ENCODE results near the gene MX2.

DNA sequence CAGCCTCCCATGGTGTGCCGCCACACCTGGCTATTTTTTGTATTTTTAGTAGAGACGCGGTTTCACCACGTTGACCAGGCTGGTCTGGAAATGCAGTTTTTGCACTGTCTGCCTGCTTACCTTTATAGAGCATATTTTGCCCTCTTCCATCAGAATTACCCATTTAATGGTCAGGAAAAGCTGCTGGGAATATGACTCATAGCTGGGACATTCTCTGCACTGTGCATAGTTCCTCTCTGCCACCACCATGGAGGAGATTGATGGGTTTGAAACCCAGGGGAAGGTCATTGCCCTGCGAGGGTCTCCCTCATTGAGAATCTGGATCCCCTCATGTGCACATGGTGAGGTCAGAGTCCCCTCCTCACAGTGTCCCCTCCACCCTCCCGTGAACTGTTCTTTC lies 96.3 kb downstream of the MX2 start:
- TF ChIP-seq POLR2AphosphoS5 (IDR thresholded peaks at IDR 0.05; ENCODE audit: low read depth) (no peak), EZH2phosphoT487 (IDR thresholded peaks at IDR 0.05; ENCODE audit: unreplicated experiment) (no peak), JUNB (IDR thresholded peaks at IDR 0.05; ENCODE audit: unreplicated experiment) (no peak), EZH2 (IDR thresholded peaks at IDR 0.05; ENCODE audit: low read depth, unreplicated experiment) (no peak), CREB1 (CRISPR knock-in tag; IDR thresholded peaks at IDR 0.05; ENCODE audit: low read depth) (no peak), ZNF114 (CRISPR knock-in tag; IDR thresholded peaks at IDR 0.05) (no peak), NANOG (IDR thresholded peaks at IDR 0.05; ENCODE audit: borderline replicate concordance) (no peak)
- TF ChIP-seq, protein P1, sequence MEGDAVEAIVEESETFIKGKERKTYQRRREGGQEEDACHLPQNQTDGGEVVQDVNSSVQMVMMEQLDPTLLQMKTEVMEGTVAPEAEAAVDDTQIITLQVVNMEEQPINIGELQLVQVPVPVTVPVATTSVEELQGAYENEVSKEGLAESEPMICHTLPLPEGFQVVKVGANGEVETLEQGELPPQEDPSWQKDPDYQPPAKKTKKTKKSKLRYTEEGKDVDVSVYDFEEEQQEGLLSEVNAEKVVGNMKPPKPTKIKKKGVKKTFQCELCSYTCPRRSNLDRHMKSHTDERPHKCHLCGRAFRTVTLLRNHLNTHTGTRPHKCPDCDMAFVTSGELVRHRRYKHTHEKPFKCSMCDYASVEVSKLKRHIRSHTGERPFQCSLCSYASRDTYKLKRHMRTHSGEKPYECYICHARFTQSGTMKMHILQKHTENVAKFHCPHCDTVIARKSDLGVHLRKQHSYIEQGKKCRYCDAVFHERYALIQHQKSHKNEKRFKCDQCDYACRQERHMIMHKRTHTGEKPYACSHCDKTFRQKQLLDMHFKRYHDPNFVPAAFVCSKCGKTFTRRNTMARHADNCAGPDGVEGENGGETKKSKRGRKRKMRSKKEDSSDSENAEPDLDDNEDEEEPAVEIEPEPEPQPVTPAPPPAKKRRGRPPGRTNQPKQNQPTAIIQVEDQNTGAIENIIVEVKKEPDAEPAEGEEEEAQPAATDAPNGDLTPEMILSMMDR (conservative IDR thresholded peaks at IDR 0.05; ENCODE audit: low read depth in 2 of 2), result no peak
- TF ChIP-seq, protein P2, sequence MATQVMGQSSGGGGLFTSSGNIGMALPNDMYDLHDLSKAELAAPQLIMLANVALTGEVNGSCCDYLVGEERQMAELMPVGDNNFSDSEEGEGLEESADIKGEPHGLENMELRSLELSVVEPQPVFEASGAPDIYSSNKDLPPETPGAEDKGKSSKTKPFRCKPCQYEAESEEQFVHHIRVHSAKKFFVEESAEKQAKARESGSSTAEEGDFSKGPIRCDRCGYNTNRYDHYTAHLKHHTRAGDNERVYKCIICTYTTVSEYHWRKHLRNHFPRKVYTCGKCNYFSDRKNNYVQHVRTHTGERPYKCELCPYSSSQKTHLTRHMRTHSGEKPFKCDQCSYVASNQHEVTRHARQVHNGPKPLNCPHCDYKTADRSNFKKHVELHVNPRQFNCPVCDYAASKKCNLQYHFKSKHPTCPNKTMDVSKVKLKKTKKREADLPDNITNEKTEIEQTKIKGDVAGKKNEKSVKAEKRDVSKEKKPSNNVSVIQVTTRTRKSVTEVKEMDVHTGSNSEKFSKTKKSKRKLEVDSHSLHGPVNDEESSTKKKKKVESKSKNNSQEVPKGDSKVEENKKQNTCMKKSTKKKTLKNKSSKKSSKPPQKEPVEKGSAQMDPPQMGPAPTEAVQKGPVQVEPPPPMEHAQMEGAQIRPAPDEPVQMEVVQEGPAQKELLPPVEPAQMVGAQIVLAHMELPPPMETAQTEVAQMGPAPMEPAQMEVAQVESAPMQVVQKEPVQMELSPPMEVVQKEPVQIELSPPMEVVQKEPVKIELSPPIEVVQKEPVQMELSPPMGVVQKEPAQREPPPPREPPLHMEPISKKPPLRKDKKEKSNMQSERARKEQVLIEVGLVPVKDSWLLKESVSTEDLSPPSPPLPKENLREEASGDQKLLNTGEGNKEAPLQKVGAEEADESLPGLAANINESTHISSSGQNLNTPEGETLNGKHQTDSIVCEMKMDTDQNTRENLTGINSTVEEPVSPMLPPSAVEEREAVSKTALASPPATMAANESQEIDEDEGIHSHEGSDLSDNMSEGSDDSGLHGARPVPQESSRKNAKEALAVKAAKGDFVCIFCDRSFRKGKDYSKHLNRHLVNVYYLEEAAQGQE (IDR thresholded peaks at IDR 0.05; ENCODE audit: unreplicated experiment), result no peak
- TF ChIP-seq, protein P3, sequence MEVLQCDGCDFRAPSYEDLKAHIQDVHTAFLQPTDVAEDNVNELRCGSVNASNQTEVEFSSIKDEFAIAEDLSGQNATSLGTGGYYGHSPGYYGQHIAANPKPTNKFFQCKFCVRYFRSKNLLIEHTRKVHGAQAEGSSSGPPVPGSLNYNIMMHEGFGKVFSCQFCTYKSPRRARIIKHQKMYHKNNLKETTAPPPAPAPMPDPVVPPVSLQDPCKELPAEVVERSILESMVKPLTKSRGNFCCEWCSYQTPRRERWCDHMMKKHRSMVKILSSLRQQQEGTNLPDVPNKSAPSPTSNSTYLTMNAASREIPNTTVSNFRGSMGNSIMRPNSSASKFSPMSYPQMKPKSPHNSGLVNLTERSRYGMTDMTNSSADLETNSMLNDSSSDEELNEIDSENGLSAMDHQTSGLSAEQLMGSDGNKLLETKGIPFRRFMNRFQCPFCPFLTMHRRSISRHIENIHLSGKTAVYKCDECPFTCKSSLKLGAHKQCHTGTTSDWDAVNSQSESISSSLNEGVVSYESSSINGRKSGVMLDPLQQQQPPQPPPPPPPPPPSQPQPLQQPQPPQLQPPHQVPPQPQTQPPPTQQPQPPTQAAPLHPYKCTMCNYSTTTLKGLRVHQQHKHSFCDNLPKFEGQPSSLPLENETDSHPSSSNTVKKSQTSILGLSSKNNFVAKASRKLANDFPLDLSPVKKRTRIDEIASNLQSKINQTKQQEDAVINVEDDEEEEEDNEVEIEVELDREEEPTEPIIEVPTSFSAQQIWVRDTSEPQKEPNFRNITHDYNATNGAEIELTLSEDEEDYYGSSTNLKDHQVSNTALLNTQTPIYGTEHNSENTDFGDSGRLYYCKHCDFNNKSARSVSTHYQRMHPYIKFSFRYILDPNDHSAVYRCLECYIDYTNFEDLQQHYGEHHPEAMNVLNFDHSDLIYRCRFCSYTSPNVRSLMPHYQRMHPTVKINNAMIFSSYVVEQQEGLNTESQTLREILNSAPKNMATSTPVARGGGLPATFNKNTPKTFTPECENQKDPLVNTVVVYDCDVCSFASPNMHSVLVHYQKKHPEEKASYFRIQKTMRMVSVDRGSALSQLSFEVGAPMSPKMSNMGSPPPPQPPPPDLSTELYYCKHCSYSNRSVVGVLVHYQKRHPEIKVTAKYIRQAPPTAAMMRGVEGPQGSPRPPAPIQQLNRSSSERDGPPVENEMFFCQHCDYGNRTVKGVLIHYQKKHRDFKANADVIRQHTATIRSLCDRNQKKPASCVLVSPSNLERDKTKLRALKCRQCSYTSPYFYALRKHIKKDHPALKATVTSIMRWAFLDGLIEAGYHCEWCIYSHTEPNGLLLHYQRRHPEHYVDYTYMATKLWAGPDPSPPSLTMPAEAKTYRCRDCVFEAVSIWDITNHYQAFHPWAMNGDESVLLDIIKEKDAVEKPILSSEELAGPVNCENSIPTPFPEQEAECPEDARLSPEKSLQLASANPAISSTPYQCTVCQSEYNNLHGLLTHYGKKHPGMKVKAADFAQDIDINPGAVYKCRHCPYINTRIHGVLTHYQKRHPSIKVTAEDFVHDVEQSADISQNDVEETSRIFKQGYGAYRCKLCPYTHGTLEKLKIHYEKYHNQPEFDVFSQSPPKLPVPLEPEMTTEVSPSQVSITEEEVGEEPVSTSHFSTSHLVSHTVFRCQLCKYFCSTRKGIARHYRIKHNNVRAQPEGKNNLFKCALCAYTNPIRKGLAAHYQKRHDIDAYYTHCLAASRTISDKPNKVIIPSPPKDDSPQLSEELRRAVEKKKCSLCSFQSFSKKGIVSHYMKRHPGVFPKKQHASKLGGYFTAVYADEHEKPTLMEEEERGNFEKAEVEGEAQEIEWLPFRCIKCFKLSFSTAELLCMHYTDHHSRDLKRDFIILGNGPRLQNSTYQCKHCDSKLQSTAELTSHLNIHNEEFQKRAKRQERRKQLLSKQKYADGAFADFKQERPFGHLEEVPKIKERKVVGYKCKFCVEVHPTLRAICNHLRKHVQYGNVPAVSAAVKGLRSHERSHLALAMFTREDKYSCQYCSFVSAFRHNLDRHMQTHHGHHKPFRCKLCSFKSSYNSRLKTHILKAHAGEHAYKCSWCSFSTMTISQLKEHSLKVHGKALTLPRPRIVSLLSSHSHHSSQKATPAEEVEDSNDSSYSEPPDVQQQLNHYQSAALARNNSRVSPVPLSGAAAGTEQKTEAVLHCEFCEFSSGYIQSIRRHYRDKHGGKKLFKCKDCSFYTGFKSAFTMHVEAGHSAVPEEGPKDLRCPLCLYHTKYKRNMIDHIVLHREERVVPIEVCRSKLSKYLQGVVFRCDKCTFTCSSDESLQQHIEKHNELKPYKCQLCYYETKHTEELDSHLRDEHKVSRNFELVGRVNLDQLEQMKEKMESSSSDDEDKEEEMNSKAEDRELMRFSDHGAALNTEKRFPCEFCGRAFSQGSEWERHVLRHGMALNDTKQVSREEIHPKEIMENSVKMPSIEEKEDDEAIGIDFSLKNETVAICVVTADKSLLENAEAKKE (CRISPR knock-in tag; IDR thresholded peaks at IDR 0.05), result no peak
